KOPT-K1 (cell line): ENCODE results near the gene TXLNA.

Experiments
- H3K27ac ChIP-seq: fragments of 200-600 bp; sonication (generic); 2 replicates; pipeline ENCODE4 v1.5.1; 2016; ENCODE audit warnings: antibody characterized with exemption, mild to moderate bottlenecking, low read depth, low read length; ENCODE audit not compliant: poor library complexity, severe bottlenecking
- H3K36me3 ChIP-seq: fragments of 200-600 bp; sonication (generic); 2 replicates; pipeline ENCODE4 v1.5.1; 2017; ENCODE audit warnings: antibody characterized with exemption, mild to moderate bottlenecking, low read length, moderate library complexity; ENCODE audit not compliant: insufficient read depth
- H3K9me3 ChIP-seq: fragments of 200-600 bp; sonication (generic); 2 replicates; pipeline ENCODE4 v1.5.1; 2017; ENCODE audit warnings: antibody characterized with exemption, low read length, mild to moderate bottlenecking; ENCODE audit not compliant: insufficient read depth, poor library complexity, severe bottlenecking

The TXLNA gene

GRCh38 chr1:32197074-32197473 is 17.6 kb downstream of the TXLNA start:
- Histone ChIP-seq H3K36me3 (peaks cover 70% of the 10 kb centered on the region), H3K27ac (no peak overlapping the region), H3K9me3 (no peaks in the 10 kb centered on the region)

GRCh38 chr1:32197837-32198236 is 18.4 kb downstream of the TXLNA start:
- H3K36me3 ChIP-seq: peaks cover 62% of the 10 kb centered on the region
- no peaks in the 10 kb centered on the region for H3K9me3 ChIP-seq
- no peak overlapping the region for H3K27ac ChIP-seq

GRCh38 chr1:32198237-32199042 is 19.0 kb downstream of the TXLNA start:
- peaks cover 56% of the 10 kb centered on the region for H3K36me3 ChIP-seq
- H3K9me3 ChIP-seq: no peaks in the 10 kb centered on the region
- no peak overlapping the region for H3K27ac ChIP-seq

- Histone ChIP-seq H3K36me3 (peaks cover 49% of the 10 kb centered on the region), H3K27ac (peak overlapping the region; percentile 77), H3K9me3 (no peaks in the 10 kb centered on the region)
These were observed 19.7 kb downstream of the TXLNA start for GRCh38 chr1:32199043-32199716.

- H3K36me3 ChIP-seq: peaks cover 43% of the 10 kb centered on the region
These were observed 20.2 kb downstream of the TXLNA start for GRCh38 chr1:32199717-32200072.

GRCh38 chr1:32200226-32201010 is 20.9 kb downstream of the TXLNA start, which contains the start of gene CCDC28B:
Gene CCDC28B, plus strand, starts transcription at chr1:32200595. Its CDS starts 1,341 bp downstream, at chr1:32201936.
- peak within 1 kb of the TSS; percentile 77 for H3K27ac ChIP-seq
- H3K36me3 ChIP-seq: peaks cover 36% of the 10 kb centered on the region
- no peaks in the 10 kb centered on the region for H3K9me3 ChIP-seq

More at GRCh38 chr1:32199717-32200072, 20.2 kb downstream of the TXLNA start:
- Histone ChIP-seq H3K9me3 (no peaks in the 10 kb centered on the region), H3K27ac (peak overlapping the region; percentile 77)

- Histone ChIP-seq H3K27ac (peak overlapping the region; percentile 77), H3K36me3 (peaks cover 28% of the 10 kb centered on the region), H3K9me3 (no peaks in the 10 kb centered on the region)
These were observed 21.8 kb downstream of the TXLNA start for GRCh38 chr1:32201011-32201855.

GRCh38 chr1:32204943-32205361 is 25.5 kb downstream of the TXLNA start:
- H3K27ac ChIP-seq: peak overlapping the region; percentile 73
- H3K36me3 ChIP-seq: peaks cover 12% of the 10 kb centered on the region
- H3K9me3 ChIP-seq: no peaks in the 10 kb centered on the region

- H3K9me3 ChIP-seq: no peaks in the 10 kb centered on the region
- peak within 1 kb of the TSS; percentile 73 for H3K27ac ChIP-seq
- H3K36me3 ChIP-seq: peaks cover 12% of the 10 kb centered on the region
These were observed 26.2 kb downstream of the TXLNA start, which contains the start of gene IQCC for GRCh38 chr1:32205401-32206370. Gene IQCC, plus strand, starts transcription at chr1:32205671. Its CDS starts 11 bp downstream, at chr1:32205682.

GRCh38 chr1:32208469-32208868 is 29.0 kb downstream of the TXLNA start:
- Histone ChIP-seq H3K36me3 (peaks cover 12% of the 10 kb centered on the region), H3K9me3 (no peaks in the 10 kb centered on the region), H3K27ac (no peak overlapping the region)

- Histone ChIP-seq H3K36me3 (peaks cover 12% of the 10 kb centered on the region), H3K9me3 (no peaks in the 10 kb centered on the region), H3K27ac (no peak within 1 kb of the TSS)
These were observed 29.4 kb downstream of the TXLNA start, which contains the start of gene DCDC2B for GRCh38 chr1:32208891-32209328. Gene DCDC2B, plus strand, starts transcription at chr1:32209089. Its CDS starts 5 bp downstream, at chr1:32209094.

GRCh38 chr1:32215629-32216480 is 36.4 kb downstream of the TXLNA start:
- H3K9me3 ChIP-seq: no peaks in the 10 kb centered on the region
- H3K27ac ChIP-seq: peak overlapping the region; percentile 23
- peaks cover 9% of the 10 kb centered on the region; the same call in 1 of the 2 replicates for H3K36me3 ChIP-seq
